ENCODE results near the gene GLE1.
"Not testable (repeated sequence)": the region's sequence is repeated elsewhere in the genome, so short reads cannot be mapped to it uniquely, and the experiment has no call there.

GRCh38 chr9:128585155-128585554 is 80.6 kb downstream of the GLE1 start:
- TF ChIP-seq CTCF (IDR thresholded peaks at IDR 0.05; ENCODE audit: insufficient read depth, low read length); REST (IDR thresholded peaks at IDR 0.05; ENCODE audit: insufficient replicate concordance, low read depth); POLR2AphosphoS5 (IDR thresholded peaks at IDR 0.05; ENCODE audit: low read depth): not testable (repeated sequence)

Measured in HL-60 (cell line).